ENCODE measurements around the gene RASAL2. TPM values are rescaled to one million over a fixed set of nuclear protein-coding genes. Genes with fewer than 3 reads are reported as not detected.

Gene RASAL2
- total RNA-seq, 4 donors from 2014 or later, result 17.0 to 27.4 (median 20.2) TPM

GRCh38 chr1:178360421-178360820 lies 266.5 kb downstream of the RASAL2 start:
- Histone ChIP-seq H3K4me3 (no peak overlapping the region), H3K36me3 (no peaks in the 10 kb centered on the region), H3K4me1 (no peaks in the 10 kb centered on the region), H3K27ac (no peak overlapping the region), H3K9me3 (no peaks in the 10 kb centered on the region), H3K27me3 (no peaks in the 10 kb centered on the region)
- WGBS, 2 donors (ENCODE audit: low coverage in 1 of 2), result 89 to 98% methylated on average over 4 of the region's 4 CpGs
- ATAC-seq, result no peak
- TF ChIP-seq POLR2AphosphoS5 (IDR thresholded peaks at IDR 0.05), result no peak
- TF ChIP-seq POLR2A (IDR thresholded peaks at IDR 0.05), result no peak
- TF ChIP-seq EP300 (IDR thresholded peaks at IDR 0.05), result no peak
- no peak for TF ChIP-seq CTCF (IDR thresholded peaks at IDR 0.05)

- TF ChIP-seq POLR2A (IDR thresholded peaks at IDR 0.05) (no peak), CTCF (IDR thresholded peaks at IDR 0.05) (no peak), POLR2AphosphoS5 (IDR thresholded peaks at IDR 0.05) (no peak), EP300 (IDR thresholded peaks at IDR 0.05) (no peak)
- Histone ChIP-seq H3K4me1 (no peaks in the 10 kb centered on the region), H3K4me3 (no peak overlapping the region), H3K36me3 (no peaks in the 10 kb centered on the region), H3K27ac (no peak overlapping the region), H3K9me3 (no peaks in the 10 kb centered on the region), H3K27me3 (no peaks in the 10 kb centered on the region)
- WGBS, 2 donors (ENCODE audit: low coverage in 1 of 2), result 87 to 98% methylated on average over 3 to 5 of the region's 6 CpGs
- ATAC-seq, result no peak
Observed at GRCh38 chr1:178361847-178362246, 267.9 kb downstream of the RASAL2 start.

- WGBS, 2 donors (ENCODE audit: low coverage in 1 of 2), result 77 to 87% methylated on average over 4 of the region's 4 CpGs
- H3K36me3 ChIP-seq, result no peaks in the 10 kb centered on the region
- no peak for TF ChIP-seq EP300 (IDR thresholded peaks at IDR 0.05)
- no peak for TF ChIP-seq POLR2AphosphoS5 (IDR thresholded peaks at IDR 0.05)
- TF ChIP-seq CTCF (IDR thresholded peaks at IDR 0.05), result no peak
- TF ChIP-seq POLR2A (IDR thresholded peaks at IDR 0.05), result no peak
- H3K27ac ChIP-seq, result no peak overlapping the region
- no peak overlapping the region for H3K4me3 ChIP-seq
- H3K27me3 ChIP-seq, result no peaks in the 10 kb centered on the region
- no peak for ATAC-seq
- H3K4me1 ChIP-seq, result no peaks in the 10 kb centered on the region
- H3K9me3 ChIP-seq, result no peaks in the 10 kb centered on the region
Observed at GRCh38 chr1:178362747-178363146, 268.8 kb downstream of the RASAL2 start.

GRCh38 chr1:178364782-178365181 lies 270.9 kb downstream of the RASAL2 start:
- WGBS, 2 donors (ENCODE audit: low coverage in 1 of 2), result 47 to 71% methylated on average over 1 of the region's 1 CpG
- Histone ChIP-seq H3K4me1 (no peaks in the 10 kb centered on the region), H3K27me3 (no peaks in the 10 kb centered on the region), H3K4me3 (no peak overlapping the region), H3K36me3 (no peaks in the 10 kb centered on the region), H3K27ac (no peak overlapping the region), H3K9me3 (no peaks in the 10 kb centered on the region)
- TF ChIP-seq POLR2A (IDR thresholded peaks at IDR 0.05) (no peak), EP300 (IDR thresholded peaks at IDR 0.05) (no peak), POLR2AphosphoS5 (IDR thresholded peaks at IDR 0.05) (no peak), CTCF (IDR thresholded peaks at IDR 0.05) (no peak)
- no peak for ATAC-seq

GRCh38 chr1:178367151-178367550 lies 273.2 kb downstream of the RASAL2 start:
- Histone ChIP-seq H3K27me3 (no peaks in the 10 kb centered on the region), H3K36me3 (no peaks in the 10 kb centered on the region), H3K27ac (no peak overlapping the region), H3K4me1 (peaks cover 0 to 14% (median 2%) of the 10 kb centered on the region in 3 donors), H3K9me3 (no peaks in the 10 kb centered on the region), H3K4me3 (no peak overlapping the region)
- TF ChIP-seq POLR2AphosphoS5 (IDR thresholded peaks at IDR 0.05) (no peak), POLR2A (IDR thresholded peaks at IDR 0.05) (no peak), CTCF (IDR thresholded peaks at IDR 0.05) (no peak), EP300 (IDR thresholded peaks at IDR 0.05) (no peak)
- ATAC-seq, result no peak
